H1 (cell line): ENCODE results near the gene CPO. TPM values are rescaled to one million over a fixed set of nuclear protein-coding genes. Genes with fewer than 3 reads are reported as not detected.

ENCODE experiments used
- CTCF ChIA-PET: fragments of 300-600 bp; sonication (Branson Sonifier 250); formaldehyde crosslinking; loops from one replicate; lab custom pipeline; 2021; ENCODE audit not compliant: partially characterized antibody; lab: Charles Lee
- POLR2A ChIA-PET: fragments of 300-600 bp; sonication (Branson Sonifier 250); formaldehyde crosslinking; loops from one replicate; lab custom pipeline; 2021; ENCODE audit warnings: inconsistent platforms; ENCODE audit not compliant: partially characterized antibody; lab: Charles Lee
- DNase-seq, 2 experiments: peaks; one replicate each; pipeline versions ENCODE4 v3.0.0 to v3.0.0-alpha.2; 2010 to 2022; ENCODE audit warnings: low spot score in 2 of 2, low read depth in 1 of 2, mixed read lengths in 1 of 2
- FAIRE-seq: peaks from 2 replicates; lab custom pipeline; 2011; peaks lifted over from hg19 to GRCh38; lab: Jason Lieb, UNC
- H2AFZ ChIP-seq: 2 replicates; pipeline ENCODE4 v1.8.1; 2012; ENCODE audit warnings: low read length, inconsistent platforms
- H2AK5ac ChIP-seq: 2 replicates; pipeline ENCODE4 v1.6.1; 2013; ENCODE audit warnings: low read depth, low read length
- H2BK120ac ChIP-seq: replicated peaks from 2 replicates; pipeline ENCODE3; 2013; ENCODE audit warnings: low read depth, low read length, inconsistent platforms
- H2BK12ac ChIP-seq: 2 replicates; pipeline ENCODE4 v1.6.1; 2013; ENCODE audit warnings: low read depth, low read length
- H2BK15ac ChIP-seq: 2 replicates; pipeline ENCODE4 v1.6.1; 2013; ENCODE audit warnings: low read length
- H2BK20ac ChIP-seq: 2 replicates; pipeline ENCODE4 v1.6.1; 2013; ENCODE audit warnings: low read length
- H2BK5ac ChIP-seq: 2 replicates; pipeline ENCODE4 v1.6.1; 2013; ENCODE audit warnings: low read depth, low read length
- H3K14ac ChIP-seq: 2 replicates; pipeline ENCODE4 v1.6.1; 2013; ENCODE audit warnings: inconsistent platforms; ENCODE audit not compliant: insufficient read length
- H3K18ac ChIP-seq: 2 replicates; pipeline ENCODE4 v1.6.1; 2013; ENCODE audit warnings: low read length; ENCODE audit errors: extremely low read depth
- H3K23ac ChIP-seq: 2 replicates; pipeline ENCODE4 v1.6.1; 2013; ENCODE audit warnings: inconsistent platforms; ENCODE audit not compliant: insufficient read length
- H3K23me2 ChIP-seq: 2 replicates; pipeline ENCODE4 v1.6.1; 2013; ENCODE audit warnings: low read depth, low read length
- H3K27ac ChIP-seq: 2 replicates; pipeline ENCODE4 v1.6.1; 2011; ENCODE audit warnings: low read depth, low read length, inconsistent platforms
- H3K27me3 ChIP-seq, 4 experiments: replicated peaks in 1 of 4; 1 replicate in 1 of 4; 2 replicates in 3 of 4; pipeline versions ENCODE4 v1.6.1 to v1.8.1; 2011 to 2013; ENCODE audit warnings: low read length in 3 of 4, mild to moderate bottlenecking in 3 of 4, inconsistent platforms in 2 of 4, mixed read lengths in 2 of 4, moderate library complexity in 1 of 4; ENCODE audit not compliant: control insufficient read depth in 3 of 4, insufficient read depth in 3 of 4; ENCODE audit errors: extremely low read depth in 1 of 4
- H3K36me3 ChIP-seq, 4 experiments: 2 replicates each; pipeline versions ENCODE4 v1.6.1 to v1.8.1; 2011 to 2013; ENCODE audit warnings: mild to moderate bottlenecking in 4 of 4, low read length in 3 of 4, moderate library complexity in 2 of 4, control low read depth in 1 of 4, inconsistent platforms in 1 of 4; ENCODE audit not compliant: insufficient read depth in 4 of 4, control insufficient read depth in 2 of 4
- H3K4ac ChIP-seq: replicated peaks from 2 replicates; pipeline ENCODE3; 2013; ENCODE audit warnings: low read length, low read depth, mixed read lengths, inconsistent platforms; ENCODE audit not compliant: insufficient read length
- H3K4me1 ChIP-seq, 4 experiments: replicated peaks in 1 of 4; 1 replicate in 1 of 4; 2 replicates in 3 of 4; pipeline versions ENCODE4 v1.6.1 to v1.8.1; 2011 to 2013; ENCODE audit warnings: low read length in 3 of 4, inconsistent platforms in 2 of 4, mixed read lengths in 1 of 4; ENCODE audit not compliant: insufficient read depth in 4 of 4, control insufficient read depth in 3 of 4
- H3K4me2 ChIP-seq, 2 experiments: 2 replicates each; pipeline versions ENCODE4 v1.6.1 to v1.8.1; 2011 to 2013; ENCODE audit warnings: low read depth in 2 of 2, low read length in 2 of 2, control low read depth in 1 of 2, inconsistent platforms in 1 of 2, mild to moderate bottlenecking in 1 of 2; ENCODE audit not compliant: insufficient read depth in 1 of 2
- H3K4me3 ChIP-seq, 4 experiments: fragments of 200-600, 300-600 bp in 1 of 4; sonication (generic), shearing (Covaris generic), sonication (Bioruptor Twin) in 1 of 4; 2 replicates each; pipeline versions ENCODE4 v1.5.1 to v1.8.1; 2011 to 2016; ENCODE audit warnings: low read length in 4 of 4, low read depth in 3 of 4, control low read depth in 2 of 4, inconsistent platforms in 2 of 4, mild to moderate bottlenecking in 2 of 4, mixed read lengths in 1 of 4, moderate library complexity in 1 of 4; ENCODE audit not compliant: insufficient read depth in 2 of 4; ENCODE audit errors: extremely low read depth in 1 of 4
- H3K56ac ChIP-seq: replicated peaks from 2 replicates; pipeline ENCODE3; 2013; ENCODE audit warnings: low read depth, mild to moderate bottlenecking, mixed read lengths, low read length, inconsistent platforms; ENCODE audit not compliant: insufficient read length
- H3K79me1 ChIP-seq: 2 replicates; pipeline ENCODE4 v1.6.1; 2013; ENCODE audit warnings: low read depth, low read length, control low read depth
- H3K79me2 ChIP-seq, 2 experiments: 2 replicates each; pipeline versions ENCODE4 v1.6.1 to v1.8.1; 2012 to 2013; ENCODE audit warnings: low read length in 2 of 2, mild to moderate bottlenecking in 2 of 2, inconsistent platforms in 1 of 2; ENCODE audit not compliant: insufficient read depth in 2 of 2, control insufficient read depth in 1 of 2
- H3K9ac ChIP-seq, 4 experiments: replicated peaks in 1 of 4; 1 replicate in 1 of 4; 2 replicates in 3 of 4; pipeline versions ENCODE4 v1.6.1 to v1.8.1; 2011 to 2013; ENCODE audit warnings: low read depth in 3 of 4, low read length in 3 of 4, control low read depth in 2 of 4, mild to moderate bottlenecking in 2 of 4, moderate library complexity in 2 of 4, inconsistent platforms in 1 of 4; ENCODE audit errors: extremely low read depth in 1 of 4
- H3K9me3 ChIP-seq, 2 experiments: 2 replicates each; pipeline versions ENCODE4 v1.6.1 to v1.8.1; 2012 to 2013; ENCODE audit warnings: mild to moderate bottlenecking in 2 of 2, moderate library complexity in 2 of 2, control low read depth in 1 of 2, inconsistent platforms in 1 of 2, low read depth in 1 of 2, low read length in 1 of 2, mixed read lengths in 1 of 2; ENCODE audit not compliant: insufficient read depth in 2 of 2
- H4K20me1 ChIP-seq, 2 experiments: replicated peaks in 1 of 2; 2 replicates each; pipeline versions ENCODE3 to v1.8.1; 2011 to 2013; ENCODE audit warnings: inconsistent platforms in 2 of 2, low read length in 2 of 2, mild to moderate bottlenecking in 1 of 2; ENCODE audit not compliant: insufficient read depth in 2 of 2, control insufficient read depth in 1 of 2
- H4K5ac ChIP-seq: 2 replicates; pipeline ENCODE4 v1.6.1; 2013; ENCODE audit warnings: low read length, low read depth, mixed read lengths, inconsistent platforms; ENCODE audit not compliant: insufficient read length
- H4K8ac ChIP-seq: 2 replicates; pipeline ENCODE4 v1.8.0; 2013; ENCODE audit warnings: mild to moderate bottlenecking, moderate library complexity, low read length, inconsistent platforms; ENCODE audit not compliant: insufficient read depth; ENCODE audit errors: extremely low read depth
- H4K91ac ChIP-seq: replicated peaks from 2 replicates; pipeline ENCODE3; 2013; ENCODE audit warnings: low read length, mixed read lengths, inconsistent platforms; ENCODE audit not compliant: insufficient read length
- CBX5 ChIP-seq: fragments of 300-800, 300-1000 bp; sonication (generic); IDR thresholded peaks from 2 replicates; pipeline ENCODE4 v1.7.1; 2016; ENCODE audit warnings: antibody characterized with exemption, low read length, low read depth
- CEBPB ChIP-seq: IDR thresholded peaks from 2 replicates; pipeline ENCODE4 v1.6.1; 2012; ENCODE audit warnings: low read depth, low read length
- E2F6 ChIP-seq: IDR thresholded peaks from 2 replicates; pipeline ENCODE4 v1.6.1; 2012; ENCODE audit warnings: inconsistent platforms
- JUND ChIP-seq: IDR thresholded peaks from 2 replicates; pipeline ENCODE4 v1.6.1; 2011; ENCODE audit warnings: mild to moderate bottlenecking, improper control_type of control experiment, low read length
- MAFK ChIP-seq: IDR thresholded peaks from 2 replicates; pipeline ENCODE4 v1.6.1; 2012; ENCODE audit warnings: low read depth, mild to moderate bottlenecking, improper control_type of control experiment, low read length
- MAX ChIP-seq: IDR thresholded peaks from 2 replicates; pipeline ENCODE4 v1.6.1; 2012; ENCODE audit warnings: inconsistent platforms
- RNF2 ChIP-seq: fragments of 200-900, 300-1000 bp; sonication (generic); IDR thresholded peaks from 2 replicates; pipeline ENCODE4 v1.7.1; 2016; ENCODE audit warnings: borderline replicate concordance, low read depth, mild to moderate bottlenecking, antibody characterized with exemption, low read length; ENCODE audit not compliant: poor library complexity, severe bottlenecking; ENCODE audit errors: missing control alignments
- SIN3A ChIP-seq, 2 experiments: IDR thresholded peaks in 1 of 2; conservative IDR thresholded peaks in 1 of 2; 2 replicates each; pipeline ENCODE4 v1.6.1; 2011 to 2012; ENCODE audit warnings: low read length in 2 of 2, improper control_type of control experiment in 1 of 2, low read depth in 1 of 2, mild to moderate bottlenecking in 1 of 2
- SIX5 ChIP-seq: IDR thresholded peaks from 2 replicates; pipeline ENCODE4 v1.6.1; 2011; ENCODE audit warnings: mild to moderate bottlenecking, low read depth, low read length
- SP4 ChIP-seq: IDR thresholded peaks from 2 replicates; pipeline ENCODE4 v1.6.1; 2012; ENCODE audit warnings: low read length, inconsistent platforms
- TBP ChIP-seq: IDR thresholded peaks from 2 replicates; pipeline ENCODE4 v1.6.1; 2011; ENCODE audit warnings: low read depth, low read length, improper control_type of control experiment
- polyA plus RNA-seq, 7 experiments: library from polyadenylated mRNA; depleted of rRNA in 3 of 7; stranded (reverse) in 5 of 7; unstranded in 2 of 7; fragments of >200 nt in 5 of 7; fragments of 200-250 nt in 2 of 7; gene quantifications; 1 replicate in 5 of 7; 2 replicates in 1 of 7; 4 replicates in 1 of 7; pipeline versions ENCODE4 v1.2.1 to v1.2.3, GENCODE V29; 2011 to 2013; ENCODE audit warnings: missing spikeins in 2 of 7, mixed read lengths in 2 of 7
- total RNA-seq: library from RNA; stranded (reverse); fragmentation: NEBNext Ultra II Directional; extraction: Animal tissue kit (Norgen Biotek cat#: 25700); gene quantifications from 2 replicates; pipeline ENCODE4 v1.2.1, GENCODE V29; 2021

Gene CPO
- total and polyA plus RNA-seq, 2 of the 8 experiments (the other 6 are each of a cell fraction or from before 2014, with no cell fraction given): 1.3 TPM

GRCh38 chr2:206980413-206980812 is 41.1 kb downstream of the CPO start:
- Histone ChIP-seq H2BK15ac (no peak overlapping the region), H2BK5ac (no peak overlapping the region)
- no peak for FAIRE-seq
- no peak for TF ChIP-seq RNF2
- TF ChIP-seq SIX5: no peak
- TF ChIP-seq JUND: no peak
- TF ChIP-seq TBP: no peak
- TF ChIP-seq SIN3A (conservative IDR thresholded peaks at IDR 0.05 in 1 of 2, IDR thresholded peaks at IDR 0.05 in 1 of 2; ENCODE audit: low read depth in 1 of 2, low read length in 2 of 2): no peak
- TF ChIP-seq E2F6: no peak
- TF ChIP-seq MAX: no peak
- no peak for TF ChIP-seq CEBPB
- no peak for TF ChIP-seq MAFK
- TF ChIP-seq CBX5: no peak
- TF ChIP-seq SP4: no peak

More at GRCh38 chr2:206980413-206980812, 41.1 kb downstream of the CPO start:
- H3K4me1 ChIP-seq: peaks cover 0 to 13% (median 12%) of the 10 kb centered on the region in 4 experiments; a peak in 5 of 7 replicates
- no peak overlapping the region for H3K18ac ChIP-seq
- H2AFZ ChIP-seq: no peak overlapping the region
- ChIA-PET CTCF (interaction anchor here (0.9 to 7.1 kb wide), 10 partner anchors 8 to 493 kb away, joined by 3 to 56 read pairs (median 6); no protein-coding TSS in a partner anchor), POLR2A (no interaction called here)
- H3K14ac ChIP-seq: no peak overlapping the region
- H3K79me1 ChIP-seq: no peaks in the 10 kb centered on the region
- no peak overlapping the region for H3K4me2 ChIP-seq
- peaks cover 0 to 3% of the 10 kb centered on the region in 2 experiments; a peak in 1 of 4 replicates for H3K9me3 ChIP-seq
- H3K9ac ChIP-seq: no peak overlapping the region
- no peak overlapping the region for H3K4me3 ChIP-seq
- DNase-seq: no peak
- H3K4ac ChIP-seq: no peak overlapping the region
- no peaks in the 10 kb centered on the region for H3K79me2 ChIP-seq
- no peak overlapping the region for H3K23ac ChIP-seq
- no peak overlapping the region for H3K56ac ChIP-seq
- no peak overlapping the region for H4K5ac ChIP-seq
- H3K27me3 ChIP-seq: no peaks in the 10 kb centered on the region
- H2AK5ac ChIP-seq: peak overlapping the region; percentile 41; the same call in 1 of the 2 replicates
- H2BK20ac ChIP-seq: no peak overlapping the region
- H3K23me2 ChIP-seq: no peaks in the 10 kb centered on the region
- H2BK12ac ChIP-seq: no peak overlapping the region
- H2BK120ac ChIP-seq: no peak overlapping the region
- no peaks in the 10 kb centered on the region for H4K20me1 ChIP-seq
- no peak overlapping the region for H4K8ac ChIP-seq
- H3K36me3 ChIP-seq: no peaks in the 10 kb centered on the region
- no peak overlapping the region for H4K91ac ChIP-seq
- H3K27ac ChIP-seq: no peak overlapping the region
